OCI-LY7 (cell line): ENCODE measurements around the gene FADS6. TPM values are rescaled to one million over a fixed set of nuclear protein-coding genes. Genes with fewer than 3 reads are reported as not detected.

Source experiments
- BruUV-seq: library from RNA; stranded (reverse); fragments of 400-500 nt; replicated peaks from 2 replicates; lab custom pipeline; 2021; lab: Mats Ljungman, UMichigan
- CTCF ChIA-PET: fragments of 300-600 bp; sonication (Branson Sonifier 250); formaldehyde crosslinking; loops from one replicate; lab custom pipeline; 2022; ENCODE audit warnings: antibody characterized with exemption; ENCODE audit not compliant: unreplicated experiment; lab: Charles Lee
- POLR2A ChIA-PET: fragments of 300-600 bp; sonication (Branson Sonifier 250); formaldehyde crosslinking; loops from one replicate; lab custom pipeline; 2022; ENCODE audit warnings: antibody characterized with exemption; lab: Charles Lee
- DNase-seq: peaks from one replicate; pipeline ENCODE4 v3.0.0-alpha.2; 2015; ENCODE audit warnings: low spot score
- H2AFZ ChIP-seq: fragments of 200-600 bp; sonication (generic), shearing (Covaris generic); 2 replicates; pipeline ENCODE4 v1.6.1; 2014; ENCODE audit warnings: mild to moderate bottlenecking, antibody characterized with exemption, low read length, moderate library complexity
- H3K27ac ChIP-seq: fragments of 200-600 bp; sonication (generic); 2 replicates; pipeline ENCODE4 v1.5.1; 2014; ENCODE audit warnings: mixed run types, low read depth, mild to moderate bottlenecking, moderate library complexity, low read length, inconsistent platforms; ENCODE audit not compliant: poor library complexity, severe bottlenecking
- H3K36me3 ChIP-seq: fragments of 200-600 bp; sonication (generic); 2 replicates; pipeline ENCODE4 v1.6.1; 2014; ENCODE audit warnings: mild to moderate bottlenecking, antibody characterized with exemption, low read length, moderate library complexity, mixed read lengths; ENCODE audit not compliant: insufficient read depth
- H3K4me1 ChIP-seq: fragments of 200-600 bp; sonication (generic); 2 replicates; pipeline ENCODE4 v1.5.1; 2014; ENCODE audit warnings: mild to moderate bottlenecking, low read length; ENCODE audit not compliant: insufficient read depth, poor library complexity, severe bottlenecking
- H3K4me2 ChIP-seq: fragments of 200-600 bp; sonication (generic); 2 replicates; pipeline ENCODE4 v1.6.1; 2014; ENCODE audit warnings: mild to moderate bottlenecking, low read length
- H3K4me3 ChIP-seq: fragments of 200-600 bp; sonication (generic); 2 replicates; pipeline ENCODE4 v1.5.1; 2014; ENCODE audit warnings: mild to moderate bottlenecking, low read depth, low read length; ENCODE audit not compliant: poor library complexity, severe bottlenecking
- H3K79me2 ChIP-seq: fragments of 200-600 bp; sonication (generic); 2 replicates; pipeline ENCODE4 v1.6.1; 2016; ENCODE audit warnings: low read depth, mild to moderate bottlenecking, low read length, moderate library complexity, mixed read lengths; ENCODE audit not compliant: insufficient read depth
- H3K9me2 ChIP-seq: fragments of 200-600 bp; sonication (generic); 2 replicates; pipeline ENCODE4 v1.6.1; 2016; ENCODE audit warnings: mild to moderate bottlenecking, low read length, mixed read lengths; ENCODE audit not compliant: insufficient read depth
- H3K9me3 ChIP-seq: fragments of 200-600 bp; sonication (generic); 2 replicates; pipeline ENCODE4 v1.6.1; 2014; ENCODE audit warnings: mild to moderate bottlenecking, mixed run types, low read length, mixed read lengths
- H4K20me1 ChIP-seq: fragments of 200-600 bp; sonication (generic); 2 replicates; pipeline ENCODE4 v1.6.1; 2014; ENCODE audit warnings: mild to moderate bottlenecking, antibody characterized with exemption, low read length, moderate library complexity, mixed read lengths; ENCODE audit not compliant: insufficient read depth
- CTCF ChIP-seq: fragments of 200-600 bp; sonication (generic); conservative IDR thresholded peaks from 2 replicates; pipeline ENCODE4 v1.5.1; 2014; ENCODE audit warnings: mild to moderate bottlenecking, antibody characterized with exemption, low read length, moderate library complexity, mixed read lengths
- EZH2phosphoT487 ChIP-seq: fragments of 200-600 bp; sonication (generic); IDR thresholded peaks from 2 replicates; pipeline ENCODE4 v1.6.1; 2018; ENCODE audit warnings: low read depth, borderline replicate concordance, mild to moderate bottlenecking, mixed run types, antibody characterized with exemption, low read length, moderate library complexity, mixed read lengths
- intact Hi-C: fragments of 100-400 bp; cut with micrococcal nuclease; formaldehyde crosslinking; loops from one replicate; pipeline ENCODE4 v1.10.0; 2022; ENCODE audit not compliant: unreplicated experiment
- total RNA-seq, 2 experiments: library from RNA; depleted of rRNA in 1 of 2; stranded (reverse); fragments of >200 nt in 1 of 2; shearing (Covaris generic) in 1 of 2; gene quantifications; 2 replicates each; pipeline ENCODE4 v1.2.3, GENCODE V29; 2014 to 2022

The FADS6 gene
- total RNA-seq, 2 experiments from 2014 or later, result not detected

DNA sequence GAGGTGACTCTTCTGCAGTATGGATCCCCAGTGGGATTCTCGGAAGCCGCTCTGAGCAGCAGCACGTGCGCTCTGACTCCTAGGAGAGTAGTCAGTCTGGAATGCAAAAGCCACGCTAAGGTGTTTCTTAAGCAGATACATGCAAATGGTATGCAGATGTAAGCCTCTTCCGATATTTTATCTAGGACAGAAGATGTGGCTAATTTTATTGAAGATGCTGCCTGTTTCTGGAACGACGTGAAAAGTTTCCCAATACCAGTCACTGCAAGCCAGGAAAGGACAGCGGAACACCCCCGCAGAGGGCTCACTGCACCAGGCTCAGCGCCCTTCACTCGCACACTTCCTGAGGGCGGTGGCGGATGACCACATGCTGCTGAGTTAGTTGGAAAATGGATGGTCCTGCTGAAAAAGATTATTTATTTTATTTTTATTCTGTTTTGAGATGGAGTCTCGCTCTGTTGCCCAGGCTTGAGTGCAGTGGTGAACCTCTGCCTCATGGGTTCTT is 10.1 kb downstream of the FADS6 start:
- BruUV-seq, result no TSS peak
- H4K20me1 ChIP-seq, result no peaks in the 10 kb centered on the region
- no peaks in the 10 kb centered on the region for H3K9me3 ChIP-seq
- H3K36me3 ChIP-seq, result no peaks in the 10 kb centered on the region
- intact Hi-C loops, result no loop called here
- no peaks in the 10 kb centered on the region for H3K9me2 ChIP-seq
- no peak overlapping the region for H3K4me3 ChIP-seq
- CTCF ChIA-PET, result no interaction called here
- H2AFZ ChIP-seq, result no peak overlapping the region
- TF ChIP-seq EZH2phosphoT487, result no peak
- TF ChIP-seq CTCF, result no peak
- no peak overlapping the region for H3K4me2 ChIP-seq
- no peaks in the 10 kb centered on the region for H3K79me2 ChIP-seq
- H3K4me1 ChIP-seq, result no peaks in the 10 kb centered on the region
- POLR2A ChIA-PET, result no interaction called here
- no peak overlapping the region for H3K27ac ChIP-seq
- DNase-seq, result no peak

DNA sequence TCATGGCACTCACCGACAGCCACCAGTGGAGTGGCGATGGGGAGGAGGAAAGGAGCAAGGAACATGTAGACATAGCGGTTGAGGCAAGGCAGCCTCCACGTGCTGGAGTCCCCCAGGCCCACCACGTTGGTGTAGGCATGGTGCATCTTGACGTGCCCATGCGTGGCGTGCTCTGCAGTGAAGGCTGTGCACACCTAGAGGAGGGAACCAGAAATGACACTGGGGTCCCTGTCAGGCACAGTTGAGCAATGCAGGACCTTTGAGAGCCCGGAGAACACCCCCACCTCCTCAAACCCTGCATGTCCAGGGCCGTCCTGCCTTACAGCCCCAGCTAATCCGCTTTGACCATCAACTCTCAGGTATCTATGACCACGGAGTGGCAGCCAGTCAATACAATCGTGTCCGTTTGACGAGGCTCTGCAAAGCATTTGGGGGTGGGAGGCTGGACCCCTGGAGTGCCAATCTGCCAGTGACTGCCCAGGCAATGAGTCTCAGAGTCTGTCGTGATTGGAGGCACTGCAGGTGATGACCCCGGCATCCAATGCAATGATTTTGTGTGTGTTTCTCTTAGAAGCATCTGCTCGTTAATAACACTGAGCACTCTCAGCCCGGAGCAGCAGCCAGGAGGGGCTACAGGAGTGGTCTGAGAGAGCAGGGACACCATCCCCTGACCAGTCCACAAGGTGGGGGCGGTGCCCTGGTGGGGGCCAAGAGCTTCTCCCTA is 10.8 kb downstream of the FADS6 start:
- no peak overlapping the region for H2AFZ ChIP-seq
- TF ChIP-seq CTCF (no peak), EZH2phosphoT487 (no peak)
- no peaks in the 10 kb centered on the region for H3K79me2 ChIP-seq
- intact Hi-C loops, result no loop called here
- no peak overlapping the region for H3K4me2 ChIP-seq
- no peaks in the 10 kb centered on the region for H3K9me3 ChIP-seq
- H3K4me1 ChIP-seq, result no peaks in the 10 kb centered on the region
- POLR2A ChIA-PET, result no interaction called here
- H3K9me2 ChIP-seq, result no peaks in the 10 kb centered on the region
- no TSS peak for BruUV-seq
- CTCF ChIA-PET, result no interaction called here
- no peak overlapping the region for H3K27ac ChIP-seq
- no peak for DNase-seq
- H3K36me3 ChIP-seq, result no peaks in the 10 kb centered on the region
- no peaks in the 10 kb centered on the region for H4K20me1 ChIP-seq
- H3K4me3 ChIP-seq, result no peak overlapping the region

DNA sequence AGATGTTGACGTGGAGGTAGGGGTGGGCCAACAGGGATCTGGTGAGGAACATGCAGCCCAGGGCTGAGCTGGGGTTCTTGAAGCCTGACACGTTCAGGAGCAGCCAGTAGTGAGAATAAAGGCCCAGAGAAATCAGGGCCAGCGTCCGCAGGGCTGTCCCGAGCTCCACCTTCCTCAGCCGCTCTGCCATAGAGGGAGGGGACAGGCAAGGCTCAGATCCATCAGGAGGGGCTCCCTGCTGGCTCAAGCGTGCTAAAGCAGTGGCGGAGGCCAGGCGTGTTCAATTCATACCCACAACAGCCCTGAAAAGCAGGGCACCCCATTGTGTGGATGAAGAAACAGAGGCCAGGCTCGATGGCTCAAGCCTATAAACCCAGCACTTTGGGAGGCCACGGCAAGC is 12.4 kb downstream of the FADS6 start:
- BruUV-seq, result no TSS peak

More for the DNA sequence above, 12.4 kb downstream of the FADS6 start:
- H3K27ac ChIP-seq, result no peak overlapping the region
- H3K36me3 ChIP-seq, result no peaks in the 10 kb centered on the region
- POLR2A ChIA-PET, result interaction anchor here (1.0 to 1.2 kb wide), 2 partner anchors 8 to 10 kb away, joined by 3 read pairs; no protein-coding TSS in a partner anchor
- H4K20me1 ChIP-seq, result no peaks in the 10 kb centered on the region
- H3K4me3 ChIP-seq, result no peak overlapping the region
- H3K9me3 ChIP-seq, result no peaks in the 10 kb centered on the region
- no peaks in the 10 kb centered on the region for H3K4me1 ChIP-seq
- CTCF ChIA-PET, result no interaction called here
- H3K9me2 ChIP-seq, result no peaks in the 10 kb centered on the region
- DNase-seq, result no peak
- no peaks in the 10 kb centered on the region for H3K79me2 ChIP-seq
- intact Hi-C loops, result no loop called here
- no peak overlapping the region for H2AFZ ChIP-seq
- H3K4me2 ChIP-seq, result no peak overlapping the region
- TF ChIP-seq EZH2phosphoT487, result no peak
- no peak for TF ChIP-seq CTCF
